Endothelial cell of umbilical vein (primary cell): Measurements from ENCODE around the gene ZCWPW1.

Source experiments
- CTCF ChIP-seq, 2 donors: IDR thresholded peaks; 1 replicate in 1 of 2; 2 replicates in 1 of 2; pipeline ENCODE4 v1.5.1; 2011; ENCODE audit warnings: low read length in 2 of 2, mild to moderate bottlenecking in 2 of 2, moderate library complexity in 2 of 2, control low read depth in 1 of 2, inconsistent platforms in 1 of 2, low read depth in 1 of 2; ENCODE audit not compliant: insufficient read depth in 1 of 2; ENCODE audit errors: extremely low read depth in 1 of 2
- POLR2A ChIP-seq: IDR thresholded peaks from 2 replicates; pipeline ENCODE4 v1.6.1; 2012; ENCODE audit warnings: low read depth, mild to moderate bottlenecking, control low read depth, low read length
- POLR2AphosphoS5 ChIP-seq: IDR thresholded peaks from 2 replicates; pipeline ENCODE4 v1.6.1; 2012; ENCODE audit warnings: low read depth, mild to moderate bottlenecking, control low read depth, low read length, moderate library complexity; ENCODE audit not compliant: insufficient read depth

- no peak for TF ChIP-seq CTCF (IDR thresholded peaks at IDR 0.05; ENCODE audit: extremely low read depth in 1 of 2, insufficient read depth in 1 of 2, low read depth in 1 of 2, low read length in 2 of 2)
- no peak for TF ChIP-seq POLR2A
- no peak for TF ChIP-seq POLR2AphosphoS5
Measured at GRCh38 chr7:100389437-100390088, 38.9 kb downstream of the ZCWPW1 start.
